Esophagus muscularis mucosa (tissue), 4 donors: ENCODE data around the gene JARID2. TPM values are rescaled to one million over a fixed set of nuclear protein-coding genes. Genes with fewer than 3 reads are reported as not detected.

ENCODE experiments used
- DNase-seq: peaks from one replicate; pipeline ENCODE4 v3.0.0-alpha.2; 2017; ENCODE audit errors: extremely low spot score
- H3K27ac ChIP-seq, 4 donors: fragments of 200-600 bp; sonication (generic); replicated peaks in 1 of 4; 1 replicate in 3 of 4; 2 replicates in 1 of 4; pipeline ENCODE4 v1.5.1; 2016 to 2019; ENCODE audit warnings: mild to moderate bottlenecking in 1 of 4
- H3K27me3 ChIP-seq, 4 donors: fragments of 200-600 bp; sonication (generic); one replicate each; pipeline versions ENCODE4 v1.5.1 to v1.6.0; 2016 to 2019
- H3K36me3 ChIP-seq, 4 donors: fragments of 200-600 bp; sonication (generic); one replicate each; pipeline ENCODE4 v1.5.1; 2016 to 2019
- H3K4me1 ChIP-seq, 4 donors: fragments of 200-600 bp; sonication (generic); one replicate each; pipeline ENCODE4 v1.5.1; 2016 to 2019
- H3K4me3 ChIP-seq, 4 donors: fragments of 200-600 bp; sonication (generic); 1 replicate in 2 of 4; 2 replicates in 2 of 4; pipeline ENCODE4 v1.5.1; 2016 to 2019; ENCODE audit warnings: mild to moderate bottlenecking in 4 of 4, moderate library complexity in 1 of 4
- H3K9me3 ChIP-seq, 4 donors: fragments of 200-600 bp; sonication (generic); 1 replicate in 3 of 4; 2 replicates in 1 of 4; pipeline ENCODE4 v1.5.1; 2016 to 2019
- EP300 ChIP-seq: sonication (generic); formaldehyde crosslinking; IDR thresholded peaks from one replicate; pipeline ENCODE4 v1.6.1; 2017; ENCODE audit warnings: antibody characterized with exemption
- POLR2A ChIP-seq: fragments of 450-650 bp; IDR thresholded peaks from one replicate; pipeline ENCODE4 v1.6.1; 2017; ENCODE audit warnings: antibody characterized with exemption, moderate library complexity, mild to moderate bottlenecking, low read depth
- POLR2AphosphoS5 ChIP-seq, 2 donors: sonication (generic); formaldehyde crosslinking; IDR thresholded peaks; one replicate each; pipeline ENCODE4 v1.6.1; 2017; ENCODE audit warnings: antibody characterized with exemption in 2 of 2
- WGBS: methylation state at CpG from one replicate; pipeline ENCODE4 v1.1.5; 2018; 5-methylcytosine and 5-hydroxymethylcytosine counted together
- intact Hi-C: fragments of 100-400 bp; cut with DNase I; formaldehyde crosslinking; loops from one replicate; pipeline ENCODE4 v1.15.1; 2023
- total RNA-seq, 4 donors: library from RNA; depleted of rRNA; stranded (reverse); fragments of >200 nt; gene quantifications; one replicate each; pipeline versions ENCODE4 v1.1.0 to v1.2.1, GENCODE V29; 2016
- TF ChIP-seq, protein P1 (sequence below), 3 experiments: fragments of 200-600 bp in 2 of 3; fragments of 450-650 bp in 1 of 3; sonication (generic) in 2 of 3; IDR thresholded peaks; one replicate each; pipeline ENCODE4 v1.5.1; 2017 to 2019; ENCODE audit warnings: antibody characterized with exemption in 3 of 3, mild to moderate bottlenecking in 2 of 3, moderate library complexity in 1 of 3

Gene JARID2
- total RNA-seq, 4 donors from 2014 or later: 5.8 to 10.4 (median 8.1) TPM

DNA sequence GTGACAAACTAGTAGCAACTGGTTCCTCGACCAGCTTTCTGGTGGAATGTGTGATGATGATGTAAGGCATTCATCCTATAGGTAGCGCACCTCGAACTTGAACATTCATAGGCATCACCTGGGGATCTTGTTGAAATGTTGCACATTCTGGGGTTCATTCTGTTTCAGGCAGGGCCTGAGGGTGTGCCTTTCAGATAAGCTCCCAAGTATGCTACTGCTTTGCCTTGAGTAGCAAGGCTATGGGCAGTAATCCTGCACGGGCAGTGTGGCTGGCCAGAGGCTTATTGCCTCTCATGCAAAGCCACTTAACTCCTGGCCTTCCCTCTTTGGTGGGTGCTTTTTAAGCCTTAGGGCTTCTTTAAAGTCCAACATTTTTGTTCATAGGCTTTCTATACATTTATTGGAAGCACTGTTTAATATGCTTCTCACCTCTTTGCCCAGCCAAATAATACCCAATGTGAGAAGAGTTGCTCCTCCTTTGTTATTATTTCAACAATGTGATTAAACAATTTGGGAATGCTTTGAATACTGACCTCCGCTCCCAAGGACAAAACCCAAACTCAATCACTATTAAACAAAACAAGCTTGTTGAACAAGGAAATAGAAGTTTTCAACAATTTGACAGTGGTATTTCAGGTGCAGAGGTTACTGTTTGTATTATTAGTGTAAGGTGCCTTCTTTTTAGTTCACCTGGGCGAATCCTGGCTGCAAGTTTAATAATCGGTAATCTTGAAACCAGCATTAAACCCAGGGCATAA is 57.5 kb downstream of the JARID2 start:
- WGBS: 83% methylated on average over 7 of the region's 7 CpGs
- intact Hi-C loops: no loop called here

GRCh38 chr6:15303920-15304291 is 58.0 kb downstream of the JARID2 start:
- Histone ChIP-seq H3K9me3 (no peaks in the 10 kb centered on the region), H3K27me3 (no peaks in the 10 kb centered on the region), H3K4me1 (peaks cover 39 to 62% (median 51%) of the 10 kb centered on the region in 4 donors), H3K36me3 (no peaks in the 10 kb centered on the region), H3K27ac (no peak overlapping the region), H3K4me3 (no peak overlapping the region)
- 95% methylated on average over 6 of the region's 6 CpGs for WGBS
- intact Hi-C loops: no loop called here
- no peak for TF ChIP-seq POLR2AphosphoS5 (IDR thresholded peaks at IDR 0.05)
- TF ChIP-seq, protein P1, sequence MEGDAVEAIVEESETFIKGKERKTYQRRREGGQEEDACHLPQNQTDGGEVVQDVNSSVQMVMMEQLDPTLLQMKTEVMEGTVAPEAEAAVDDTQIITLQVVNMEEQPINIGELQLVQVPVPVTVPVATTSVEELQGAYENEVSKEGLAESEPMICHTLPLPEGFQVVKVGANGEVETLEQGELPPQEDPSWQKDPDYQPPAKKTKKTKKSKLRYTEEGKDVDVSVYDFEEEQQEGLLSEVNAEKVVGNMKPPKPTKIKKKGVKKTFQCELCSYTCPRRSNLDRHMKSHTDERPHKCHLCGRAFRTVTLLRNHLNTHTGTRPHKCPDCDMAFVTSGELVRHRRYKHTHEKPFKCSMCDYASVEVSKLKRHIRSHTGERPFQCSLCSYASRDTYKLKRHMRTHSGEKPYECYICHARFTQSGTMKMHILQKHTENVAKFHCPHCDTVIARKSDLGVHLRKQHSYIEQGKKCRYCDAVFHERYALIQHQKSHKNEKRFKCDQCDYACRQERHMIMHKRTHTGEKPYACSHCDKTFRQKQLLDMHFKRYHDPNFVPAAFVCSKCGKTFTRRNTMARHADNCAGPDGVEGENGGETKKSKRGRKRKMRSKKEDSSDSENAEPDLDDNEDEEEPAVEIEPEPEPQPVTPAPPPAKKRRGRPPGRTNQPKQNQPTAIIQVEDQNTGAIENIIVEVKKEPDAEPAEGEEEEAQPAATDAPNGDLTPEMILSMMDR (IDR thresholded peaks at IDR 0.05): no peak
- no peak for TF ChIP-seq EP300
- TF ChIP-seq POLR2A: no peak
- no peak for DNase-seq

More for the DNA sequence above, 57.5 kb downstream of the JARID2 start:
- H3K27me3 ChIP-seq: no peaks in the 10 kb centered on the region
- no peaks in the 10 kb centered on the region for H3K9me3 ChIP-seq
- H3K36me3 ChIP-seq: no peaks in the 10 kb centered on the region
- H3K4me1 ChIP-seq: peaks cover 38 to 62% (median 51%) of the 10 kb centered on the region in 4 donors
- no peak overlapping the region for H3K27ac ChIP-seq
- no peak overlapping the region for H3K4me3 ChIP-seq
- no peak for DNase-seq
- TF ChIP-seq EP300 (no peak), POLR2A (no peak), POLR2AphosphoS5 (IDR thresholded peaks at IDR 0.05) (no peak)
- TF ChIP-seq, protein P1 (IDR thresholded peaks at IDR 0.05): no peak

- Histone ChIP-seq H3K27ac (no peak overlapping the region), H3K9me3 (no peaks in the 10 kb centered on the region), H3K4me3 (no peak overlapping the region), H3K27me3 (no peaks in the 10 kb centered on the region), H3K36me3 (no peaks in the 10 kb centered on the region), H3K4me1 (peaks cover 37 to 64% (median 50%) of the 10 kb centered on the region in 4 donors)
- no peak for DNase-seq
- intact Hi-C loops: no loop called here
- WGBS: 82% methylated on average over 4 of the region's 4 CpGs
- TF ChIP-seq POLR2A: no peak
- TF ChIP-seq, protein P1 (IDR thresholded peaks at IDR 0.05): no peak
- no peak for TF ChIP-seq POLR2AphosphoS5 (IDR thresholded peaks at IDR 0.05)
- TF ChIP-seq EP300: no peak
Measured at GRCh38 chr6:15304337-15305042, 58.6 kb downstream of the JARID2 start.

DNA sequence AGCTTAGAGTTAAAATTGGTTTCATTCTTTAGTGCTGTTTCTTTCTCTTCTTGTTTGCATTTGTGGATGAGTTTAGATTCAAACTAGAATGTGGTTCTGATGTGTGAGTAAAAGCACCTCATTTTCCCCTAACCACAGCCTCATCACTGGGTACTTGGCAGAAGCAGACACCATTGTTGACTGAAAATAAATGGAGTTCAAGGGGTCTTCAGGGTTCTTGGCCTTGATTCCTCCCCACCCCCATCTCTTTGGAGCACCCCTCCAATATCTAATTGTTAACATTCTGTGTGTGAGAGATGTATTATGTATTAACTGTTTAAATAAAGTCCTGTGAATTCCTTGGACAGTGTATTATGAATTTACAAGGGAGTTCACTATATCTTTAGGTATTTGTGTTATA is 59.6 kb downstream of the JARID2 start:
- DNase-seq: no peak
- no peaks in the 10 kb centered on the region for H3K36me3 ChIP-seq
- no peak overlapping the region for H3K27ac ChIP-seq
- H3K27me3 ChIP-seq: no peaks in the 10 kb centered on the region
- TF ChIP-seq POLR2A (no peak), EP300 (no peak), POLR2AphosphoS5 (IDR thresholded peaks at IDR 0.05) (no peak)
- TF ChIP-seq, protein P1 (IDR thresholded peaks at IDR 0.05): no peak
- intact Hi-C loops: no loop called here
- H3K9me3 ChIP-seq: no peaks in the 10 kb centered on the region
- H3K4me1 ChIP-seq: peaks cover 34 to 64% (median 52%) of the 10 kb centered on the region in 4 donors
- H3K4me3 ChIP-seq: no peak overlapping the region
